GM23248 (cell line): ENCODE data around the gene IMPDH1. TPM values are rescaled to one million over a fixed set of nuclear protein-coding genes. Genes with fewer than 3 reads are reported as not detected.

Experiments used
- DNase-seq: peaks from one replicate; pipeline ENCODE4 v3.0.0-alpha.2; 2015
- H2AFZ ChIP-seq: fragments of 200-600 bp; sonication (generic); 2 replicates; pipeline ENCODE4 v1.6.1; 2016; ENCODE audit warnings: antibody characterized with exemption
- H3F3A ChIP-seq: fragments of 200-600 bp; sonication (generic); 2 replicates; pipeline ENCODE4 v1.6.1; 2016; ENCODE audit warnings: mild to moderate bottlenecking, antibody characterized with exemption, mixed run types; ENCODE audit not compliant: insufficient read depth
- H3K27ac ChIP-seq: fragments of 200-600 bp; sonication (generic); 2 replicates; pipeline ENCODE4 v1.5.1; 2016; ENCODE audit warnings: mild to moderate bottlenecking
- H3K27me3 ChIP-seq: fragments of 200-600 bp; sonication (generic); replicated peaks from 2 replicates; pipeline ENCODE4 v1.6.1; 2016; ENCODE audit warnings: mild to moderate bottlenecking; ENCODE audit not compliant: insufficient read depth
- H3K36me3 ChIP-seq: fragments of 200-600 bp; sonication (generic); 2 replicates; pipeline ENCODE4 v1.6.1; 2016; ENCODE audit warnings: low read depth, mild to moderate bottlenecking
- H3K4me1 ChIP-seq: fragments of 200-600 bp; sonication (generic); 2 replicates; pipeline ENCODE4 v1.6.1; 2016; ENCODE audit warnings: mild to moderate bottlenecking; ENCODE audit not compliant: insufficient read depth
- H3K4me2 ChIP-seq: fragments of 200-600 bp; sonication (generic); one replicate; pipeline ENCODE4 v1.6.1; 2016; ENCODE audit warnings: mild to moderate bottlenecking; ENCODE audit not compliant: unreplicated experiment
- H3K4me3 ChIP-seq: fragments of 200-600 bp; sonication (generic); 2 replicates; pipeline ENCODE4 v1.5.1; 2016; ENCODE audit warnings: mild to moderate bottlenecking
- H3K79me2 ChIP-seq: fragments of 200-600 bp; sonication (generic); 2 replicates; pipeline ENCODE4 v1.6.1; 2016; ENCODE audit warnings: mild to moderate bottlenecking; ENCODE audit not compliant: insufficient read depth
- H3K9ac ChIP-seq: fragments of 200-600 bp; sonication (generic); 2 replicates; pipeline ENCODE4 v1.6.1; 2016; ENCODE audit warnings: mild to moderate bottlenecking
- H3K9me2 ChIP-seq: fragments of 200-600 bp; sonication (generic); 2 replicates; pipeline ENCODE4 v1.6.1; 2016; ENCODE audit warnings: mixed run types, mild to moderate bottlenecking, moderate library complexity; ENCODE audit not compliant: insufficient read depth
- H3K9me3 ChIP-seq: fragments of 200-600 bp; sonication (generic); one replicate; pipeline ENCODE4 v1.6.1; 2017; ENCODE audit warnings: low read depth
- H4K20me1 ChIP-seq: fragments of 200-600 bp; sonication (generic); 2 replicates; pipeline ENCODE4 v1.6.0; 2016; ENCODE audit not compliant: insufficient read depth
- EZH2 ChIP-seq: fragments of 200-600 bp; sonication (generic); IDR thresholded peaks from 2 replicates; pipeline ENCODE4 v1.6.1; 2018; ENCODE audit warnings: antibody characterized with exemption, mild to moderate bottlenecking; ENCODE audit not compliant: insufficient read depth, poor library complexity, severe bottlenecking
- EZH2phosphoT487 ChIP-seq: fragments of 200-600 bp; sonication (generic); IDR thresholded peaks from 2 replicates; pipeline ENCODE4 v1.6.1; 2018; ENCODE audit warnings: antibody characterized with exemption, moderate library complexity, mild to moderate bottlenecking, low read depth; ENCODE audit not compliant: insufficient read depth
- WGBS, 2 experiments: methylation state at CpG; one replicate each; pipeline ENCODE4 v1.1.6; 2015 to 2017; ENCODE audit warnings: low lambda C conversion rate in 2 of 2, low coverage in 1 of 2; ENCODE audit errors: missing lambda C conversion rate in 2 of 2; 5-methylcytosine and 5-hydroxymethylcytosine counted together
- in situ Hi-C: fragments of 300-500 bp; cut with MboI; formaldehyde crosslinking; loops from 2 replicates; pipeline ENCODE4 v1.15.0; 2020
- polyA plus RNA-seq: library from polyadenylated mRNA; unstranded; fragments of >200 nt; fragmentation: Nextera tagmentation; extraction: Ambion mirVana; gene quantifications from 2 replicates; pipeline ENCODE4 v1.2.1, GENCODE V29; 2016
- total RNA-seq: library from RNA; depleted of rRNA; stranded (reverse); fragments of >200 nt; shearing (Covaris generic); gene quantifications from 2 replicates; pipeline ENCODE4 v1.2.3, GENCODE V29; 2014

Gene IMPDH1
- total and polyA plus RNA-seq, 2 experiments from 2014 or later, result 89.9 to 97.3 TPM

- in situ Hi-C loops, result no loop called here
Measured at GRCh38 chr7:128408709-128409595, 830 bp downstream of the IMPDH1 start.

GRCh38 chr7:128407751-128408708 lies 1.8 kb downstream of the IMPDH1 start:
- Histone ChIP-seq H4K20me1 (peaks cover 4% of the 10 kb centered on the region; the same call in 1 of the 2 replicates), H3K4me2 (no peak overlapping the region), H3K36me3 (0 out of 2 replicates have a peak, but pooled peaks cover 1% of the 10 kb centered on the region), H3K9me3 (no peaks in the 10 kb centered on the region), H3F3A (peaks cover 17% of the 10 kb centered on the region), H3K27me3 (no peaks in the 10 kb centered on the region), H3K9ac (peak overlapping the region; percentile 58; the same call in 1 of the 2 replicates), H2AFZ (no peak overlapping the region), H3K79me2 (peaks cover 26% of the 10 kb centered on the region), H3K27ac (no peak overlapping the region), H3K4me3 (peak overlapping the region; percentile 74), H3K9me2 (no peaks in the 10 kb centered on the region), H3K4me1 (peaks cover 16% of the 10 kb centered on the region)
- in situ Hi-C loops, result no loop called here
- DNase-seq, result no peak
- TF ChIP-seq EZH2 (no peak), EZH2phosphoT487 (no peak)
- 85 to 90% methylated on average over 8 to 11 of the region's 11 CpGs for WGBS, 2 experiments

More at GRCh38 chr7:128408709-128409595, 830 bp downstream of the IMPDH1 start:
- Histone ChIP-seq H3K9me3 (no peaks in the 10 kb centered on the region), H2AFZ (peak overlapping the region; percentile 86), H3K79me2 (peaks cover 17% of the 10 kb centered on the region), H3K9me2 (no peaks in the 10 kb centered on the region), H3K36me3 (no peaks in the 10 kb centered on the region), H4K20me1 (0 out of 2 replicates have a peak, but pooled peaks cover under 1% of the 10 kb centered on the region), H3K9ac (peak overlapping the region; percentile 58), H3K4me2 (peak overlapping the region; percentile 86), H3K4me3 (peak overlapping the region; percentile 74), H3F3A (peaks cover 17% of the 10 kb centered on the region), H3K4me1 (peaks cover 16% of the 10 kb centered on the region), H3K27me3 (no peaks in the 10 kb centered on the region), H3K27ac (0 out of 2 replicates have a peak overlapping the region, but pooled peaks have one; percentile 2)
- 13 to 16% methylated on average over 25 of the region's 25 CpGs for WGBS, 2 experiments
- TF ChIP-seq EZH2 (no peak), EZH2phosphoT487 (no peak)
- DNase-seq, result peak; percentile 57

DNA sequence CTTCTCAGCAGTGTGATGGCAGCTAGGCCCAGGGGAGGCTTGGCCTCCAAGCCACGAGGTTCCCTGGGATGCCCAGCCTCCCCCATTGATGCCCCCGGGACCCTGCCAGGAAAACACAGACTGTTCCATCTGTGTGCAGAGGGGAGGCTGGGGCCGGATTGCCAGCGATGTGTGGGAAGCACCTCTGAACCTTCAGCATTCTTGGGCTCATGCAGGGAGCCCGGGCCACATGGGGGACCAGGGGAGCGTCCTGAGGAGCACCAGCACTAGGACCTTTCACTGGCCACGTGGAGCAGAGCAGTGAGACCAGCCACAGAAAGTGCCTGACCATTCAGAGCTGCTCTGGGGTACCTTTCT lies 2.6 kb downstream of the IMPDH1 start:
- H3K9ac ChIP-seq, result no peak overlapping the region
- WGBS, 2 experiments, result 92 to 94% methylated on average over 5 to 7 of the region's 7 CpGs
- peaks cover 4% of the 10 kb centered on the region; the same call in 1 of the 2 replicates for H4K20me1 ChIP-seq
- no peak overlapping the region for H2AFZ ChIP-seq
- no peak overlapping the region for H3K4me2 ChIP-seq
- H3F3A ChIP-seq, result peaks cover 17% of the 10 kb centered on the region
- H3K36me3 ChIP-seq, result peaks cover 6% of the 10 kb centered on the region; the same call in 1 of the 2 replicates
- in situ Hi-C loops, result no loop called here
- H3K27me3 ChIP-seq, result no peaks in the 10 kb centered on the region
- H3K9me3 ChIP-seq, result no peaks in the 10 kb centered on the region
- H3K4me1 ChIP-seq, result peaks cover 16% of the 10 kb centered on the region
- no peak overlapping the region for H3K4me3 ChIP-seq
- H3K79me2 ChIP-seq, result peaks cover 35% of the 10 kb centered on the region
- TF ChIP-seq EZH2 (no peak), EZH2phosphoT487 (no peak)
- H3K9me2 ChIP-seq, result no peaks in the 10 kb centered on the region
- no peak for DNase-seq
- no peak overlapping the region for H3K27ac ChIP-seq
